NK-92 treated with Interleukin-12 subunit alpha and Interleukin-12 subunit beta, amount 100 ng/mL, for 24 hours (cell line): ENCODE data around the gene SUCNR1.
"Not testable (repeated sequence)": the region's sequence is repeated elsewhere in the genome, so short reads cannot be mapped to it uniquely, and the experiment has no call there.

Experiments used
- DNase-seq: peaks from one replicate; lab custom pipeline; 2025; lab: John Stamatoyannopoulos, UW

The SUCNR1 gene

GRCh38 chr3:151873398-151873797 is at the start of gene SUCNR1:
SUCNR1 (plus strand) TSS chr3:151873643; CDS start chr3:151879893, 6,250 bp downstream.
- DNase-seq, result no peak

- DNase-seq, result no peak
These were observed 45.6 kb upstream of the SUCNR1 start for GRCh38 chr3:151827816-151828215.

- DNase-seq, result no peak
These were observed 37.5 kb upstream of the SUCNR1 start for GRCh38 chr3:151835751-151836525.

- no peak for DNase-seq
These were observed 36.4 kb upstream of the SUCNR1 start for GRCh38 chr3:151837057-151837456.

GRCh38 chr3:151838574-151839312 is 34.7 kb upstream of the SUCNR1 start:
- DNase-seq, result no peak

GRCh38 chr3:151839313-151839631 is 34.2 kb upstream of the SUCNR1 start:
- no peak for DNase-seq

GRCh38 chr3:151841801-151842200 is 31.6 kb upstream of the SUCNR1 start:
- no peak for DNase-seq

- DNase-seq, result no peak
These were observed 30.2 kb upstream of the SUCNR1 start for GRCh38 chr3:151843275-151843674.

GRCh38 chr3:151845306-151845905 is 28.0 kb upstream of the SUCNR1 start:
- no peak for DNase-seq

- not testable (repeated sequence) for DNase-seq
These were observed 23.4 kb upstream of the SUCNR1 start for GRCh38 chr3:151850065-151850464.

GRCh38 chr3:151852074-151852811 is 21.2 kb upstream of the SUCNR1 start:
- no peak for DNase-seq

GRCh38 chr3:151856118-151856517 is 17.3 kb upstream of the SUCNR1 start:
- DNase-seq, result no peak

GRCh38 chr3:151856641-151857040 is 16.8 kb upstream of the SUCNR1 start:
- no peak for DNase-seq

GRCh38 chr3:151859233-151859673 is 14.2 kb upstream of the SUCNR1 start:
- no peak for DNase-seq

GRCh38 chr3:151859905-151860304 is 13.5 kb upstream of the SUCNR1 start:
- no peak for DNase-seq

GRCh38 chr3:151863611-151864010 is 9.8 kb upstream of the SUCNR1 start:
- DNase-seq, result no peak

- no peak for DNase-seq
These were observed 8.9 kb upstream of the SUCNR1 start for GRCh38 chr3:151864423-151865101.

GRCh38 chr3:151866711-151867410 is 6.6 kb upstream of the SUCNR1 start:
- DNase-seq, result no peak

- no peak for DNase-seq
These were observed 5.8 kb upstream of the SUCNR1 start for GRCh38 chr3:151867666-151868065.

GRCh38 chr3:151869181-151869580 is 4.3 kb upstream of the SUCNR1 start:
- no peak for DNase-seq
